NOMO-1 treated with dmso at 0.1 percent for 144 hours (cell line): ENCODE data around the gene GALNT17.

ENCODE experiments used
- DNase-seq: peaks from one replicate; lab custom pipeline; 2025; ENCODE audit not compliant: unreplicated experiment; lab: John Stamatoyannopoulos, UW

Gene GALNT17

GRCh38 chr7:71132127-71132376 is at the start of gene GALNT17:
TSS of gene GALNT17 (plus strand) at chr7:71132144.
- DNase-seq = no peak

- no peak for DNase-seq
Measured at GRCh38 chr7:71095266-71095860, 36.6 kb upstream of the GALNT17 start.

GRCh38 chr7:71096351-71096750 is 35.6 kb upstream of the GALNT17 start:
- no peak for DNase-seq

- DNase-seq = no peak
Measured at GRCh38 chr7:71106226-71106625, 25.7 kb upstream of the GALNT17 start.

- DNase-seq = no peak
Measured at GRCh38 chr7:71112436-71112835, 19.5 kb upstream of the GALNT17 start.

GRCh38 chr7:71120096-71120495 is 11.8 kb upstream of the GALNT17 start:
- DNase-seq = no peak

- DNase-seq = no peak
Measured at GRCh38 chr7:71129126-71129525, 2.8 kb upstream of the GALNT17 start.

- DNase-seq = no peak
Measured at GRCh38 chr7:71130031-71130679, 1.8 kb upstream of the GALNT17 start.

GRCh38 chr7:71131256-71132126 is 453 bp upstream of the GALNT17 start:
- no peak for DNase-seq

GRCh38 chr7:71132377-71133231 is 660 bp downstream of the GALNT17 start:
- no peak for DNase-seq

GRCh38 chr7:71133232-71133622 is 1.3 kb downstream of the GALNT17 start:
- DNase-seq = no peak

- no peak for DNase-seq
Measured at GRCh38 chr7:71133856-71134255, 1.9 kb downstream of the GALNT17 start.

GRCh38 chr7:71135116-71135515 is 3.2 kb downstream of the GALNT17 start:
- DNase-seq = no peak

- no peak for DNase-seq
Measured at GRCh38 chr7:71135663-71136062, 3.7 kb downstream of the GALNT17 start.

GRCh38 chr7:71137479-71137878 is 5.5 kb downstream of the GALNT17 start:
- DNase-seq = no peak

- no peak for DNase-seq
Measured at GRCh38 chr7:71140264-71140663, 8.3 kb downstream of the GALNT17 start.

- no peak for DNase-seq
Measured at GRCh38 chr7:71144963-71145362, 13.0 kb downstream of the GALNT17 start.

- DNase-seq = no peak
Measured at GRCh38 chr7:71145906-71146901, 14.3 kb downstream of the GALNT17 start.

GRCh38 chr7:71148098-71148497 is 16.2 kb downstream of the GALNT17 start:
- DNase-seq = no peak

- DNase-seq = no peak
Measured at GRCh38 chr7:71155236-71155635, 23.3 kb downstream of the GALNT17 start.
